ENCODE measurements around the gene PCDHA1. TPM values are rescaled to one million over a fixed set of nuclear protein-coding genes. Genes with fewer than 3 reads are reported as not detected.
"Not testable (repeated sequence)": the region's sequence is repeated elsewhere in the genome, so short reads cannot be mapped to it uniquely, and the experiment has no call there.

The PCDHA1 gene
- total and polyA plus RNA-seq, 2 donors (not counting 3 experiments of a cell fraction or from before 2014, with no cell fraction given), result 0.04 TPM; not detected in 1

GRCh38 chr5:140795259-140795641 lies 9.3 kb downstream of the PCDHA1 start:
- ChIA-PET CTCF (interaction anchor here (1.1 to 1.8 kb wide), 3 partner anchors 9 to 12 kb away, joined by 3 to 5 read pairs (median 4); partner anchors contain the start of gene PCDHA1), POLR2A (no interaction called here)

GRCh38 chr5:140796072-140796717 lies 10.3 kb downstream of the PCDHA1 start:
- H3K9ac ChIP-seq (replicated peaks; ENCODE audit: extremely low read depth, insufficient read depth, low read length); intact Hi-C loops (cut with micrococcal nuclease); H3K79me2 ChIP-seq (ENCODE audit: control insufficient read depth, insufficient read depth, low read length); BruUV-seq (replicated peaks); DNase-seq (ENCODE audit: low read depth, low spot score); POLR2A ChIA-PET; H3K4me1 ChIP-seq (ENCODE audit: control insufficient read depth, extremely low read depth, insufficient read depth, low read length); H3K27me3 ChIP-seq (ENCODE audit: control insufficient read depth in 2 of 2, insufficient read depth in 2 of 2, low read length in 2 of 2); H3K36me3 ChIP-seq (ENCODE audit: control insufficient read depth in 2 of 2, extremely low read depth in 1 of 2, insufficient read depth in 2 of 2, low read length in 2 of 2); H3K4me2 ChIP-seq (ENCODE audit: insufficient read depth, low read length); H3K9me1 ChIP-seq (replicated peaks; ENCODE audit: control insufficient read depth, extremely low read depth, insufficient read depth, low read length); H3K9me3 ChIP-seq (replicated peaks; ENCODE audit: control insufficient read depth, insufficient read depth, low read length); FAIRE-seq; H3K27ac ChIP-seq (ENCODE audit: insufficient read depth, low read depth, low read length); dilution Hi-C loops (cut with MboI; ENCODE audit: extremely low pct_ligation_motif_present, low sequenced_read_pairs); H3K4me3 ChIP-seq (replicated peaks in 1 of 3; ENCODE audit: insufficient read depth in 1 of 3, low read depth in 1 of 3, low read length in 3 of 3); H4K20me1 ChIP-seq (replicated peaks; ENCODE audit: control insufficient read depth, extremely low read depth, insufficient read depth, low read length); H2AFZ ChIP-seq (ENCODE audit: low read depth, low read length): not testable (repeated sequence)
- CTCF ChIA-PET, result interaction anchor here (1.1 kb wide), 2 partner anchors 9 to 10 kb away, joined by 3 to 4 read pairs; partner anchors contain the start of gene PCDHA1

More at GRCh38 chr5:140795259-140795641, 9.3 kb downstream of the PCDHA1 start:
- H3K4me1 ChIP-seq (ENCODE audit: control insufficient read depth, extremely low read depth, insufficient read depth, low read length), result no peaks in the 10 kb centered on the region
- no peaks in the 10 kb centered on the region for H3K27me3 ChIP-seq (ENCODE audit: control insufficient read depth in 2 of 2, insufficient read depth in 2 of 2, low read length in 2 of 2)
- H3K79me2 ChIP-seq (ENCODE audit: control insufficient read depth, insufficient read depth, low read length), result no peaks in the 10 kb centered on the region
- H3K27ac ChIP-seq (ENCODE audit: insufficient read depth, low read depth, low read length), result no peak overlapping the region
- no peaks in the 10 kb centered on the region for H3K9me1 ChIP-seq (replicated peaks; ENCODE audit: control insufficient read depth, extremely low read depth, insufficient read depth, low read length)
- BruUV-seq (replicated peaks), result no TSS peak
- dilution Hi-C loops (cut with MboI; ENCODE audit: extremely low pct_ligation_motif_present, low sequenced_read_pairs) (no loop called here), intact Hi-C loops (cut with micrococcal nuclease) (no loop called here)
- no peak for FAIRE-seq
- DNase-seq (ENCODE audit: low read depth, low spot score), result no peak
- H2AFZ ChIP-seq (ENCODE audit: low read depth, low read length), result no peak overlapping the region
- H3K4me3 ChIP-seq (replicated peaks in 1 of 3; ENCODE audit: insufficient read depth in 1 of 3, low read depth in 1 of 3, low read length in 3 of 3), result no peak overlapping the region
- H4K20me1 ChIP-seq (replicated peaks; ENCODE audit: control insufficient read depth, extremely low read depth, insufficient read depth, low read length), result no peaks in the 10 kb centered on the region
- no peak for TF ChIP-seq POLR2AphosphoS5 (IDR thresholded peaks at IDR 0.05; ENCODE audit: insufficient read depth, low read depth, low read length)
- no peak for TF ChIP-seq GATA2 (IDR thresholded peaks at IDR 0.05; ENCODE audit: insufficient read depth, insufficient read length, low read depth, low read length)
- no peak for TF ChIP-seq CTCF (IDR thresholded peaks at IDR 0.05; ENCODE audit: extremely low read depth in 1 of 2, insufficient read depth in 1 of 2, low read depth in 1 of 2, low read length in 2 of 2)
- TF ChIP-seq POLR2A (IDR thresholded peaks at IDR 0.05; ENCODE audit: low read depth, low read length), result no peak
- no peak for TF ChIP-seq MYC (IDR thresholded peaks at IDR 0.05; ENCODE audit: low read depth, low read length)
- TF ChIP-seq MAX (IDR thresholded peaks at IDR 0.05; ENCODE audit: insufficient read depth, insufficient read length), result no peak
- TF ChIP-seq JUN (IDR thresholded peaks at IDR 0.05; ENCODE audit: borderline replicate concordance, insufficient read depth, insufficient read length, low read depth), result no peak
- H3K9me3 ChIP-seq (replicated peaks; ENCODE audit: control insufficient read depth, insufficient read depth, low read length), result no peaks in the 10 kb centered on the region
- no peak overlapping the region for H3K4me2 ChIP-seq (ENCODE audit: insufficient read depth, low read length)
- H3K9ac ChIP-seq (replicated peaks; ENCODE audit: extremely low read depth, insufficient read depth, low read length), result no peak overlapping the region
- H3K36me3 ChIP-seq (ENCODE audit: control insufficient read depth in 2 of 2, extremely low read depth in 1 of 2, insufficient read depth in 2 of 2, low read length in 2 of 2), result no peaks in the 10 kb centered on the region
